Gastroesophageal sphincter (tissue), 3 donors: ENCODE measurements around the gene MCAM.

Experiments
- CTCF ChIP-seq, 4 experiments: fragments of 200-600 bp in 2 of 4; fragments of 450-650 bp in 2 of 4; sonication (generic) in 1 of 4; IDR thresholded peaks; one replicate each; pipeline ENCODE4 v1.5.1; 2017 to 2019; ENCODE audit warnings: antibody characterized with exemption in 4 of 4, mild to moderate bottlenecking in 2 of 4, moderate library complexity in 2 of 4
- EP300 ChIP-seq: sonication (generic); formaldehyde crosslinking; IDR thresholded peaks from one replicate; pipeline ENCODE4 v1.6.1; 2017; ENCODE audit warnings: antibody characterized with exemption, mild to moderate bottlenecking
- POLR2A ChIP-seq, 2 donors: fragments of 450-650 bp; IDR thresholded peaks; one replicate each; pipeline ENCODE4 v1.6.1; 2017; ENCODE audit warnings: antibody characterized with exemption in 2 of 2, mild to moderate bottlenecking in 2 of 2, moderate library complexity in 1 of 2
- POLR2AphosphoS5 ChIP-seq: sonication (generic); formaldehyde crosslinking; IDR thresholded peaks from one replicate; pipeline ENCODE4 v1.6.1; 2017; ENCODE audit warnings: antibody characterized with exemption

- TF ChIP-seq CTCF (IDR thresholded peaks at IDR 0.05): no peak
- no peak for TF ChIP-seq POLR2A (IDR thresholded peaks at IDR 0.05)
- TF ChIP-seq POLR2AphosphoS5: no peak
- no peak for TF ChIP-seq EP300
Observed at GRCh38 chr11:119329320-119329719, 12.4 kb upstream of the MCAM start.
